Pons (tissue), 1 donor: ENCODE results near the gene CNNM4.
"Not testable (repeated sequence)": the region's sequence is repeated elsewhere in the genome, so short reads cannot be mapped to it uniquely, and the experiment has no call there.

Experiments used
- DNase-seq: peaks from one replicate; pipeline ENCODE4 v3.0.0-alpha.2; 2016; ENCODE audit warnings: low spot score

Gene CNNM4

DNA sequence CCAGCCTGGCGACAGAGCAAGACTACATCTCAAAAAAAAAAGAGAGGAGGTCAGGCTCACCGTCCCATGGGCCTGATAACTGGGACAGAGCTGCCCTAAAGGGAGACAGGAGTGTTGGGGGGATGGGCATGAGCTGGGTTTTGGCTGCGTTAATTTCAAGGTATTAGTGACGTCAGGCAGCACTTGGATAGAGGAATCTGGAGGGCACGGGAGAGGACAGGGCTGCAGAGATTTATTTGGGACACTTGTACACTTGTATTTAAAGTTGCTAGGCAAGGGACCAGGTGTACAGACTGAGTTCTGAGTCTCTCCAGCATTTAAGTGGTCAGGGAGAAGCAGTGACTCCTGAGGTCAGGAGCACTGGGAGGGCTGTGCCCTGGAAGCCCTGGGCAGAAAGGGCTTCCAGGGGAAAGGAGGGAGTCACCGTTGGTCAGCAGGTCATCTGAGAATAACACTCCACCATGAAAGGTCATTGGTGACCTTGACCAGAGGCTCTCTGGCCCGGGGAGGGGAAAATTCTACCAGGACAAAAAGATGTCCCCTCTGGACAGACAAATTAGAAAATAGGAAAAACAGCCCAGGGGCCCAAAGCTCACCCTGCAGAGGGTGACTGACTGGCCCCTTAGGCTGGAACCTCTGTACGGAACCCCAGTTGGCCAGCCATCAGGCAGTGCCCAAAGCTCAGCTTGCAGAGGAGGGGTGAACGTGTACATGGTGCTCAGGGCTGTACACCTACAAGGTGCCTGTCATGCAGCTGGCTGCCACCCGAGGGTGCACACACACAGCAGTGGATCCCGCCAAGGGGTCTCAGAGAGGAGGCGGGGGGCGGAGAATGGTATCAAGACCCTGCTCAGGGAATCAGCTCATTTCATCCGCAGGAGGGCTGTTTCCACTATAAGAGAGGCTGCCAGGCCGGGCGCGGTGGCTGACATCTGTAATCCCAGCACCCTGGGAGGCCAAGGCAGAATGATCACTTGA is 32.4 kb downstream of the CNNM4 start:
- DNase-seq = no peak

DNA sequence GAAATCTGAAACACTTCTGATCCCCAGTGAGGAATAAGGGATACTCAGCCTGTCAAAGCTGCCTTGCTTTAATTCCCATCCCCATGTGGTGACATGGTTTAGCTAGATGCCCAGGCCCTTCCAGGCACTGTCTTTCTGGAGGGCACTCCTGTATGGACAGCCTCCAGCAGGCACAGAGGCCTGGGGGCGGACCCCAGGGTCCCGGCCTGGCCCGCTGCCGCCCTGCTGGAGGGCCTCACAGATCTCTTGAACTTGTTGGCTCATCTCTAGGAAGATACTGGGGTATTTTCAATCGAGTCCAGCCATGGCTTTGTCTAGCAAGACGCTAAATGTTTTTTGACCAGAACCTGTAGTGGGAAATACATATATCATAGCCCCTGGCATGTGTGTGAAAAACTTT is 34.4 kb downstream of the CNNM4 start:
- no peak for DNase-seq

DNA sequence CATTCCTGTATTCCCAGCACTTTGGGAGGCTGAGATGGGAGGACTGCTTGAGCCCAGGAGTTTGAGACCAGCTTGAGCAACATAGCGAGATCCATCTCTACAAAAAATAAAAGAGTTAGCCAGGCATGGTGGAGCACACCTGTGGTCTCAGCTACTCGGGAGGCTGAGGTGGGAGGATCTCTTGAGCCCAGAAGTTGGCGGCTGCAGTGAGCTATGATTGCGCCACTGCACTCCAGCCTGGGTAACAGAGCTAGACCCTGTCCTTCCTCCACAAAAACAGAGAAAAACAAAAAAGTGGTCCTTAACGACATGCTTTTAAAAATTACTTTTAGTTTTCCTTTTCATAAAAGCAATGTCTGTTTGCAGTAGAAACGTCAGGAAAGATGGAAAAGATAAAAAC is 35.8 kb downstream of the CNNM4 start:
- DNase-seq = not testable (repeated sequence)

DNA sequence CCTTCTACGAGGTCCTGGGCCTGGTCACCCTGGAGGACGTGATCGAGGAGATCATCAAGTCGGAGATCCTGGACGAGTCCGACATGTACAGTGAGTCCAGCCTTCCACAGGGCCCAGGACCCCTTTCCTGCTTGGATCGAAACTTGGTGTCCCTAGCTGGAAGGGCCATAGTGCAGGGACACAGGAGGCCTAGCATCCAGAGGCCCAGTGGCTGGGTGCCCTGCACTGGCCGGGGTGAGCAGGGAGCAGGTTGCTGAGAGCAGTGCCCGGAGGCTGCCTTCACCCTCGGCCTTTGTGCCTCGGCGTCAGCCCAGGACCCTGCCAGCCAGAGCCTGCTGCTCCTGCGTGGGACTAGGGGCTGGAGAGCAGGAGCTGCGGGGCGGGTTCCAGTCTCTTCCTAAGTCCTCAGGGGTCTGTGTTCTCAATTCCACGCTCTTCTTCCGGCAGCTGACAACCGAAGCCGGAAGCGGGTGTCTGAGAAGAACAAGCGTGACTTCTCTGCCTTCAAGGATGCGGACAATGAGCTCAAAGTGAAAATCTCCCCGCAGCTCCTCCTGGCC is 36.4 kb downstream of the CNNM4 start:
- DNase-seq = no peak

DNA sequence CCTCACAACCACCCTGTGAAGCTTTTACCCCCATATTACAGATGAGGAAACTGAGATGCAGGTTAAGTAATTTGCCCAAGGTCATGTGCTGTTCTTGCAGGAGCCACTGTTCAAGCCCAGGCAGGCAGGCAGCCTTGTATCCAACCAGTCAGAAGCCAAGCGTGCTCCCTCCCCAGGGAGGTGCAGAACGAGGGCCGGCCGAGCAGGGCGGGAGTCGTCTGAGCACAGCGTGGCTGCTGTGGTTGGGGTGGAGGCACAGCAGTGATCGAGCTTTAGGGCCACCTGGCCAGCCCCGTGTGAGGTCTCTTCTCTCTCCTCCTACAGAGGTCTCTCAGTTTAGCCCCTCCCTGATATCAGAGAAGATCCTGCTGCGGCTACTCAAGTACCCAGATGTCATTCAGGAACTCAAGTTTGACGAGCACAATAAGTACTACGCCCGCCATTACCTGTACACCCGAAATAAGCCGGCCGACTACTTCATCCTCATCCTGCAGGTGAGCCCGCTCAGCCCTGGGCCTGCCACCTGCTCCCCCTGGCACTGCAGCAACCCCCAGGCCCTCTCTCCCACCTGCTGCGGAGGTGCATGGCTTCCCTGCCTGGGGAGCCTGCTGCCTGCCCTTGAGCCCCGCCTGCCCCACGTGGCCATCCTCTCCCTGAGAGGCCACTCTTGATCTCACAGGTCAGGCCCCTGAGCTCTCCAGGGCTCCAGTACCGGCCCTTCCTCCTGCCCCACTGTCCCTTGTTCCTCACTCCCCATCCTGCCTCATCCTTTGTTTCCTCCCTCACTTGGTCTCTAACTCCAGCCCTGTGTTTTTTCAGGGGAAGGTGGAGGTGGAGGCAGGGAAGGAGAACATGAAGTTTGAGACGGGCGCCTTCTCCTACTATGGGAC is 38.3 kb downstream of the CNNM4 start:
- no peak for DNase-seq

DNA sequence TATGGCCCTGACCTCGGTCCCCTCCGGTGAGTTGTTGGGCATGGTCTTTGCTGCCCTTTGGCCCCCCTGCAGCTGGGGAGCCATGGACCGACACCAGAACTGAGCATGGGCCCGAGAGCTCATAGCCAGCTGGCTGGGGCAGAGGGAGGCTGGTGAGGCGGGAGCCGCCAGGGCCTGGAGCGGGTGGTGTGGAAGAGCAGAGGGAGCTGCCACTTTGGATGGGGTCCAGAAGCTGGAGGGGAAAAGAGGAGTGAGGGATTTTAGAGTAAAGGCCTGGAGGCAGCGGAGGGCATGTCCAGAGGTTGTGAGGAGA is 38.9 kb downstream of the CNNM4 start:
- DNase-seq = no peak

DNA sequence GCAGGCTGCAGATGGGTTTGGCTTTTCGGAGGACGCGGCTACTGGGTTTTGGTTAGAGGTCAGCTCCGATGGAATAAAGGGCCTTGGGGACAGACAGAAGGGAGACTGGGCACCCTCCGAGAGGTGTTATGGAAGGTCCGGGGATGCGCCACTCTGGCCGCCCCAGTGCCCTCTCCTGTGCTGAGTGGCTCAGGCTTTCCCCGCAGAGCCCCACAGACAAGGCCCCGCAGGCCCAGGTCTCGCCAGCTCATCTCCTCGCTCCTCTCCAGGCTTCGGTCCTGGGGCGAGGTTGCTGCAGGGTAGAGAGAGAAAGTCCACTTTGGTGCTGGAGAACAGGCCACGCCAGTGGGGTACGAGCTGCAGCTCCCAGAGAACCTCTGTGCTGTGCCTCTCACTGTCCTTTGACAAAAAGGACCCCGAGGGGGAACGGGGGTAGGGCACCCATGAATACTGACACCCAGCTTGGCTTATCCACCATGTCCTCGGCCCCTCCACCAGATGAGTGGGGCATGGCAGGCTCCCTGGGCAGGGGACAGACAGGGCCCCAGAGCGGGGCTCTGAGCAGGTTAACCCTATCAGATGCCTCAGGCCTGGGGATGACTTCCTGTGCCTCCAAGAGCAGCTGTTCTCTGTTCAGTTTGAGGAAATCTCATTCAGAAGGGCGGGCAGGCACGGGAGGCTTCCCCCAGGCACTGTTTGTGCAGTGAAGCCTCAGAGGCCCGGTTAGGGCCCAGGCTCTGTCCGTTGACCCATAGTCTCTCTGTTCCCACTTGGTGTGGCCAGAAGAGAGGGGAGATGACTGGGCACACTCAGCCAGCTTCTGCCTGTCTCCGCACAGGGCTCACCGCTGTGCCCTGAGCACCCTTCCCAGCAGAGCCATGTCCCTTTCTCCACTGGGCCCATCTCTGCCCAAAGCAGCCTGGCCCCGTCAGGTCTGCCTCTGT is 39.6 kb downstream of the CNNM4 start:
- DNase-seq = no peak

DNA sequence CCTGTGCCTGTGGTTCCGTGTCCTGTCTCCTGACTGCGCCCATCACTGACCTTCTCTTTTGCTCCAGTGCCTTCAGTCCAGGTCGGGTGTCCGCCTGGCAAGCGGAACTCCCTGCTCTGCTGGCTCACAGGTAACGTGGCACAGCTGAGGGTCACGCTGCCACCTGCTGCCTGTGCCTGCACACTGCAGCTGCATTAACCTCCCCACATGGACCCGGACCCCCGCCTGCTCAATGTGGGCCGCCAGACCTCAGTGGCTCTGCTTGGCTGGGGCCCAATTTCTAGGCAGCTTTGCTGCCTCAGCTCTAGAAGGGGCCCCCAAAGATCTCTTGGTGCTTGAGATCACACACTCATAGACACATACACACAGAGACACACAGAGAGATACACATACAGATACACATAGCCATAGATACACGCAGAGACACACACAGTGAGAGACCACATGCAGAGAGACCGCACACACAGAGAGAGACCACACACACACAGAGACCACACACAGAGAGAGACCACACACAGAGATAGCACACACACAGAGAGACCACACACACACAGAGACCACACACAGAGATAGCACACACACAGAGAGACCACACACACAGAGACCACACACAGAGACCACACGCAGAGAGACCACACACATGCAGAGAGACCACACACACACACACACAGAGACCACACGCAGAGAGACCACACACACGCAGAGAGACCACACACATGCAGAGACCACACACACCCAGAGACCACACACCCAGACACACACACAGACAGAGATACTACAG is 40.5 kb downstream of the CNNM4 start:
- peak; percentile 35 for DNase-seq

DNA sequence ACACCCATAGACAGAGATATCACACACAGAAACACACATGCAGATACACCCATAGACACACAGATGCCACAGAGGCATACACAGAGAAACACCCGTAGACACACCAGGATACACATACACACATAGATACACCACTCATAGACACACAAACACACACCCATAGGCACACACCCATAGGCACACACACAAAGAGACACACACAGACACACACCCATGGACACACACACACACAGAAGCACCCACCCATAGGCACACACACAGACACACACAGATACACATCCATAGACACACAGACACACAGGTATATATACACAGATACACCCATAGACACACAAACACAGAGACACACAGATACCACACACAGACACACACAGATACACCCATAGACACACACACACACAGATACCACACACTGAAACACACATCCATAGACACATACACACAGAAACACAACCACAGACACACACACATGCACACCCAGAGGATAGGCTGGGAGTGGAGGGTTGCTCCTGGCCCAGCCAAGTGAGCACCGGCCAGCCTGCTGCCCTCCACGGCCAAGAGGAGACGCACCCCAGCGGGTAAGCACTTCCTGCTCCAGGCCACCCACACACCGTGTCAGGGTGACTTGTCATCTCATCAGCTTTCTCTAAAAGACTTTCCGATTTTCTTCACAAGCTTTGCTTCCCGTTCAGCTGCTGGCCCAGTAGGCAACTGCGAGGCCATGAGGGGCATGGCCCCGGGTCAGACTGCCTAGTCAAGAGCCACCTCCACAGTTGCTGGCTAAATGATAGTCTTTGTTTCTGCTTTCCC is 41.3 kb downstream of the CNNM4 start:
- no peak for DNase-seq

DNA sequence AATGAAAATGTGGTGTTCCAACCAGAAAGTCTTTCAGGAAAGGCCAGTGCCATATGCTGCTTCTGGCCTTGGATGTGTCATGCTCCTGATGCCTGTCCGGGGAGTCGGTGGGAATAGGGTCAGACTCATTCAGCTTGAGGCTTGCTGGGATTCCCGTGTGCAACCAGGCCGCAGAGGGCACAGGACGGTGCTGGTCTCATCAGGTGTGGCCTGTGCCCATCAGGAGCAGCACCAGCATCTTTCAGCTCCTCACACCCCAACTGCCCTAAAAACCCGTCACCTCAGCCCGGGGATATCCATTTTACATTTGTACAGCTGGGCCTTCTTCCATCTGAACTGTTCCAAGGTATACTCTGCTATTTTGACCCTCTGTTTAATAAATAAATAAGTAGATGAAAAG is 42.0 kb downstream of the CNNM4 start:
- no peak for DNase-seq

DNA sequence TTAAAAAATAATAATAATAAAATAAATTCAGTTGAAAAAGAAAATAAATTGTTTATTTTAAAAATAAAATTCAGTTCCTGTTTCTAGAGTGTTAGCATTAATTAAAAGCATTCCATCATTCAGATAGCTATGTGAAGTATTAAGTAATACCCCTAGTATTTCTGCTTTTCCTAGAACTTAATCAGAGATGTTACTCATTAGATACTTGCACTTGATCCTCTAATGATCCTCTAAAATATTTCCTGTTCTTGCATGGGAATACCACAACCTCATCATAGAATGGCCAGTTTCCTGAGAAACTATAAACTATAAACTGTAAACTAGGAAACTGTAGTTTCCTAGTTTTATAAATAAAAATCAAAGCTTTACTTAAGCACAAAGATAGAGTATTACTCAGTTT is 44.3 kb downstream of the CNNM4 start:
- DNase-seq = no peak

DNA sequence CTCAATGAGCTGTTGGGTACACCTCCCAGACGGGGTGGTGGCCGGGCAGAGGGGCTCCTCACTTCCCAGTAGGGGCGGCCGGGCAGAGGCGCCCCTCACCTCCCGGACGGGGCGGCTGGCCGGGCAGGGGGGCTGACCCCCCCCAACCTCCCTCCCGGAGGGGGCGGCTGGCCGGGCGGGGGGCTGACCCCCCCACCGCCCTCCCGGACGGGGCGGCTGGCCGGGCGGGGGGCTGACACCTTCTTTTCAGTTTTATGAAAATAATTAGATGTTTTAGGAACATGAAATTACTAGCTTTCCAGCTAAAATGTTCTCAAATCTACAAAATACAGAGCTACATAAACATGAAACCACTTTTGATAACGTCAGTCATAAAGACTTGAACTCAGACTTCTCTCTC is 45.2 kb downstream of the CNNM4 start:
- DNase-seq = not testable (repeated sequence)

DNA sequence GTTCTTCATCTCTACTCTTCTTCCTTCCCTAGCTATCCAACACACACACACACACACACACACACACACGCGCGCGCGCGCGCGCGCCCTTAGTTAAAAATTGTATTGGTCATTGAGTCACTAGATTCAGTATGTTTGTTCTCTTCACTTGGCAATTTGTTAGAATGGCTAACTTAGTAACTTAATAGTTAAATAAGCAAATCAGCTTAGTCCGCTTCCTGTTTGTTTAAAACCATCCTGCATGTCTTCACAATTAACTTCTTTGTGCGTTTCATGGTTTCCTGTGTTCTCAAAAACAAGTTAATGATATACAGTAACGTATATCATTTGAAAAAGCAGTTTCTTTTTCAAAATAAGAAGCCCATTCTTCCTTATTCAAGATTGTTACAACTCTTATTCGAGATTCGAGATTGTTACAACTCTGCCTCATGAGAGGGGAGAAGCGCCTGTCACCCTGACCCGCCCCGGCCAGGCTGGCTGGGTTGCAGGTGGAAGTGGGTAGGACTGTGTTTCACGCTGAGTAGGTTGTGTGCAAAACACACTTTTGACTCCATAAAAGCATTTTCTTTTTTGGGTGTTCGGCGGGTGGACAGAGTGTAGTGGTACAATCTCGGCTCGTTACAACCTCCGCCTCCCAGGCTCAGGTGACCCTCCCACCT is 45.9 kb downstream of the CNNM4 start:
- DNase-seq = no peak

DNA sequence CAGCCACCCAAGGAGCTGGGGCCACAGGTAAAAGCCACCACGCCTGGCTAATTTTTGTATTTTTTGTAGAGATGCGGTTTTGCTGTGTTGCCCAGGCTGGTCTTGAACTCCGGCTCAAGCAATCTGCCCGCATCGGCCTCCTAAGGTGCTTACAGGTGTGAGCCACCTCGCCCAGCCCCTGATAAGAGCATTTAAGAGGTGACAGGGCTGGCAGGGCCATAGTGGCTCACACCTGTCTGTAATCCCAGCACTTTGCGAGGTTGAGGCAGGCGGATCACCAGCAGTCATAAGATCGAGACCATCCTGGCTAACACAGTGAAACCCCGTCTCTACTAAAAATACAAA is 46.4 kb downstream of the CNNM4 start:
- DNase-seq = no peak

DNA sequence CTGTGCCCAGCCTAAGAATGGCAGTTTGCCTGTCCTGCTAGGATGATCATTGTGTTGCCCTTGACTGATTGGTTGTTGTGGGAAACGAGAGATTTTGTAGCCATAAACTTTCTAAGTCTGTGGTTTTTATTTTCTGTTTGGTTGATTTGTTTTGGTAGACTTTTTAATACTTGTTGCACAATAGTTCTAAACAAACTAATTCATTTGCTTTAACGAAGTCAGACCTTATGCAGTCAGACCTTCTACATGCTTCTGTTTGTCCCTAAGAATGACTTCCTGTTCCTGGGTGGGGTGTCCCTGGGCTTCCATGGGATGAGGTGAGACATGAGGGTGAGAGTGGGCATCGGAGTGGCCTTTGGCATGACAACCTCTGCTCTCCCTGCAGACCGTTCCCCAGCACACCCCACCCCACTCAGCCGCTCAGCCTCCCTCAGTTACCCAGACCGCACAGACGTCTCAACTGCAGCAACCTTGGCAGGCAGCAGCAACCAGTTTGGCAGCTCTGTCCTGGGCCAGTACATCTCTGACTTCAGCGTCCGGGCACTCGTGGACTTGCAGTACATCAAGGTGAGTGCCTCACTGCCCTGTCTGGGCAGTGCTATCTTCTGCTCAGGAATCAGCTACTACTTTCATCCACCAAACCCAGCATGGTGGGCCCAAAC is 47.6 kb downstream of the CNNM4 start:
- no peak for DNase-seq

DNA sequence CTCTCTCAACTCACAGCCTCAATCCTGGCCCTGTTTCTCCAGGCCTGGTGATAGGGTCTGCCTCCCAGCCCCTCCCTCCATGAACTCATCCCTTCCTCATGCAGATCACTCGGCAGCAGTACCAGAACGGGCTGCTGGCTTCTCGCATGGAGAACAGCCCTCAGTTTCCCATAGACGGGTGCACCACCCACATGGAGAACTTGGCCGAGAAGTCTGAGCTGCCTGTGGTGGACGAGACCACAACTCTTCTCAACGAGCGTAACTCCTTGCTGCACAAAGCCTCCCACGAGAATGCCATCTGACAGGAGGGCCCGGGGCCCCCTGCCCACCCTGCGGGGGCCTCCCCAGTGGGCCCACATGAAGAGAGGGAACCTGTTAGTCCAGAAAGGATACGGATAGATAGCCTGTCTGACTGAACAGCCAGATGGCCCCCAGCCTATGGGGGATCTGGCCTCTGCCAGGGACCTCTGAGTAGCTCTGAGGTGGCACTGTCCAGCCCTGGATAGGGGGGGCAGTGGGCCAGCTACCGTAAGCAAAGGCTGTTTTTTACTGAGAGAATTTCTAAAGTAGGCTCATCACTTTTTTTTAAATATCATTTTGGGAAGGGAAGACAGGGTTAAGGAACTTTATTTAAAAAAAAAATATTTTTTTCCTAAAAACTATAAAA is 48.6 kb downstream of the CNNM4 start:
- DNase-seq = no peak

DNA sequence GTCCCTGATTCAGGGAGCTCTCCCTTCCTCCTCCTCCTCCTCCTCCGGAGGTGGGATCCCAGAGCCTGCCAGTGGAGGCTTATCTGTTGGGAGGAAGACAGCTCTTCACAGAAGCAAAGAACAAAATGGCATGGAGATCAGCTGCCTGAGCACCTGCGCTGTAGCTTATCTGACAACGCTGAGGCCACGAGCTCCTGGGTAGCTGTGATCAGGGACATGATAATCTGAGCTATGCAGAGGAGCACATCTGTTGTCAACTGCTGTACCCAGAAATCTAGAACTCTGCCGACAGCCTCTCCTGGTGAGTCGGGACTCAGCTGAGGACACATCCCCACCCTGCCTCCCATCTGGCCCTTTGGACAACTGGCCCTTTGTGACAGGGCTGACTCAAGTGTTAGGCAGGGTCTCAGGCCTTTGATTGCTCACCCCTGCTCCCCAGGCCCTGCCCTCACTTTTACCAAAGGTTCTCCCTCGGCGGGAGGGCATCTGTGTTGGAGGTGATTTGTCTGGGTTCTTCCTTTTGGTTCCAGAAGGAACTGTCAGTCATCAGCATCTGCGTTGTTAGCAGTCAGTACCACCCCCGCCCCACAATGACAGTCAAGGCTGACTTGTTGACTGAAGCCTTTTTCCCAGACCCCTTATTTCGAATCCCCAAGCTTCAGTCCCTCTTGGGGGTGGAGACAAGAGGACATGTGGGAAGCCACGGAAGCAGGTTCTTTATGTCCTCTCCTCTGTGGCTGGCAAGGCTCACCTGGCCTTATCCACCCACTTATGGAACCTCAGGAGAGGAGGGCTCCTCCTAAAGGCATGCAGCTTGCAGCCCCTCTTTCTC is 49.5 kb downstream of the CNNM4 start:
- no peak for DNase-seq

DNA sequence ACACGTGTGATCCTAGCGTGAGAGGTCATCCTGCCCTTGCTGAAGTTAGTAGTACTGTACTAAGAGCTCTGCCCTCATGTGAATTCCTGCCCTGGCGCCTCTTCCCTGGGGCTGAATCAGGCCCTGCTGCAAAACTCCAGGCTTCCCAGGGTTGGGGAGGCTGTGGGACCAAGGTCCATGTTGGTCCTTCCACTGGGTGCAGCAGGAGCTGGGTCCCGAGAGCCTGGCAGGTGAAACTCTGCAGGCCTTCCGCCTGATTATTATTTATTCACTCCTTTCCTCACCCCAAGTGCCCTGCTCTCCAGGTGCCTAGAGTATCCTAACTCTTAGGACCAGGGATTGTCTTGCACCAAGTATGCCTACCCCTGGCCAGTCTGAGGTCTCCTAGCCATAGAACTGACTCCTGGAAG is 50.1 kb downstream of the CNNM4 start:
- DNase-seq = no peak
